GM21529 (cell line): ENCODE results near the gene MRPS25.

Experiments used
- ATAC-seq: cut with Tn5 transposase; IDR thresholded peaks from one replicate; pipeline ENCODE4 v1.9.1; 2021; ENCODE audit not compliant: unreplicated experiment

The MRPS25 gene

GRCh38 chr3:15064835-15065549, at the start of gene MRPS25:
TSS of gene MRPS25 (minus strand) at chr3:15065315. CDS start at chr3:15065194, 121 bp downstream.
- peak; percentile 95 for ATAC-seq

DNA sequence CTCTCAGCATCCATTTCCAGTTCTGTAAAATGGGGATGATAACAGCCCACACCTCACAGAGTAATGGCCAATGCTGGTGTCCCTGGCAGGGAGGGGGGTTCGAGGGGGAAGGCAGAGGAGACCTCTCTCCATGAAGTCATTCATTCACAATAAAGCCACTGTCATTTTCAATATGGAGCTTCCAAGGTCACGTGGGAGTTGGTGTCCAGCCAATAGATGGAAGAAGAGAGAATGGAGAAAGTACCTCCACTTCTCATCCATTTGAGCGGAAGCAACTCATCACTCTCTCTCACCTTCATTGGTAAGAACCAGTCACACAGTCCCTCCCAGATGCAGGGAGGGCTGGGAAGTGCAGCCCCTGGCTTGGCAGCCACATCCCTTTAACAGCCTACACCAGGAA, 48.8 kb upstream of the MRPS25 start:
- no peak for ATAC-seq

- ATAC-seq: no peak
Measured at GRCh38 chr3:15113471-15113870, 48.4 kb upstream of the MRPS25 start.

DNA sequence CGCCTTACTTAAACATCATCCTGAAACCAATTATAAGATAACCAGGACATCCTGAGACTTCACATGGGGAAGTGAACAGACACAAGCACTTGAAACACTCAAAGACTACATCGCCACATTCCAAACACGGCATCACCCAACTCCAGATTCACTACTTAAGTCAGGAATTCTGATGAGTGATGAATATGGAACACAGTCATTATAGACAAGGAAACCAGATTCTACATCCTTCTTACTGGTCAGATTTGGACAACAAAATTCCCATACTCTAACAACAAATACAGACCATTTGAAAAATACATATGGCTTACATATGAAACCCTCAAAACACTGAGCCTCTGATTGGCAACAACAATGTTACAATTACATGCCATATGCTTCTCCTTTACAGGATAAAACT, 46.9 kb upstream of the MRPS25 start:
- no peak for ATAC-seq

DNA sequence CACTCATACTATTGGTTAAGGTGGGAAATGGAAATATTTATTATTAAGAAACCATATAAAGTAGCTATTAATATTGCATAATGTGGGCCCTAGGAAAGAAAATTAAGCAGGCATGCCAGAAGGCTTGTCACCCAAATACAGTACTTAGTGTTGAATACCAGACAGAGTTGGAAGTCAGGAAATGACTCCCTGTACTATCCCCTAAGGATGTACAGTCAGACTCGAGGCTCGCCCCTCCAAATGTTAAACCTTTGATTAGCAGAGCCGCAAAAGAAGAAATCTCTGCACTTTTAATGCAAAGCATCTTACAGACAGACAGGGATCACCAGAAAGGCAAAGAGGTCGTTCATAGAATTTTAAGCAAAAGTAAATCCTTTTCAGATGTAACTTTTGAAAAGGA, 45.1 kb upstream of the MRPS25 start:
- ATAC-seq: no peak

GRCh38 chr3:15108869-15109268, 43.8 kb upstream of the MRPS25 start:
- ATAC-seq: no peak

GRCh38 chr3:15108082-15108545, 43.0 kb upstream of the MRPS25 start:
- peak; percentile 79 for ATAC-seq

- no peak for ATAC-seq
Measured at GRCh38 chr3:15107075-15107947, 42.2 kb upstream of the MRPS25 start.

- no peak for ATAC-seq
Measured at GRCh38 chr3:15102836-15103235, 37.7 kb upstream of the MRPS25 start.

GRCh38 chr3:15102256-15102655, 37.1 kb upstream of the MRPS25 start:
- ATAC-seq: no peak

- ATAC-seq: peak; percentile 21
Measured at GRCh38 chr3:15099364-15100098, 34.4 kb upstream of the MRPS25 start.

- peak; percentile 81 for ATAC-seq
Measured at GRCh38 chr3:15098503-15099363, 33.6 kb upstream of the MRPS25 start, which contains the start of gene RBSN. TSS of gene RBSN (minus strand) at chr3:15099148. CDS start at chr3:15096120, 3,028 bp downstream.

- no peak for ATAC-seq
Measured at GRCh38 chr3:15097891-15098290, 32.8 kb upstream of the MRPS25 start.

- no peak for ATAC-seq
Measured at GRCh38 chr3:15096046-15096445, 30.9 kb upstream of the MRPS25 start.

DNA sequence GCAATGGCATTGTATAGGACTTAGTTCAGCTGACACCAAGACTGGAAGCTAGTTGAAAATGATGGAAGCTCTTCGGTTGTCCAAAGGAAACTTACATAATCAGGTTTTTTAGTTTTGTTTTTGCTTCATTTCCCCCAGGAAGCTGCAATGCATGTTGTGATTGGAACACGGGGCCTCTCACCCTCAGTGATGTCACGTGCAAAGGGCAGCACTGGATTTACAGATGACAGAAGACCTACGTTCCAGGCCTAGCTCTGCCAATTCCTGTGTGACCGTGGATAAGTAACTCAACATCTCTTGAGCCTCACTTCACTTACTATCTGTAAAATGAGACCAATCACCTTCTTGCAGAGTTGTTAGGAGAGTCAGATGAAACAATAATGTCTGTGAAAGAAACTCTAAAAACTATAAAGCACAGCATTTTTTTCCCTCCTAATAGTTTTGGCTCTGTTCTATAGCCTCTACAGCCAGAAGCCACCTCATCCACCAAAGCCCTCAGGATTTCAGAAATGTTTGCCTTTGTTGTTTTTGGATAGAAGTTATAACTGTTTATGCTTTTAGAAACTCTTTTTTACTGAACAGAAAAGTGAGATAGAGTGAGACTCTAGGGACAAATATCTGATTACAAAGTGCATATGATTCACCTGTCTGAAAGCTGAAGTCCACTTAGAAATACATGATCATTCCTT, 29.2 kb upstream of the MRPS25 start:
- ATAC-seq: no peak

DNA sequence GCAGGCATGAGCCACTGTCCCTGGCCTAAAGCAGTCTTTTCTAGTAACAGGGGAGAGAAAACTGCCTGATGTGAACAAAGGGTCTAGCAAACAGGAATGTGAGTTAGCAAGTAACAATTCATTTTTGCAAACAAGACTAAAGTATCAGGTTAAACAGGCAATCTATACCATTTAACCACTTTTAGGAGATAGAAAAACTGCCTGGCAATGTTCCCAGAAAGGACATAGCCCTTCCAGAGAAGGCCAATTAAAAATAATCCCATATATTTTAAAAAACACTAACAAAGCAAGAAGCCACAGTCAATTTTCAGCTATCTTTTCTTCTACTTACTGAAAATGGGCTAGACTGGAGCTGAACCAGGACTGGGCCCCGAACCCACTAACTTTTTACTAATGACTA, 27.6 kb upstream of the MRPS25 start:
- ATAC-seq: no peak

DNA sequence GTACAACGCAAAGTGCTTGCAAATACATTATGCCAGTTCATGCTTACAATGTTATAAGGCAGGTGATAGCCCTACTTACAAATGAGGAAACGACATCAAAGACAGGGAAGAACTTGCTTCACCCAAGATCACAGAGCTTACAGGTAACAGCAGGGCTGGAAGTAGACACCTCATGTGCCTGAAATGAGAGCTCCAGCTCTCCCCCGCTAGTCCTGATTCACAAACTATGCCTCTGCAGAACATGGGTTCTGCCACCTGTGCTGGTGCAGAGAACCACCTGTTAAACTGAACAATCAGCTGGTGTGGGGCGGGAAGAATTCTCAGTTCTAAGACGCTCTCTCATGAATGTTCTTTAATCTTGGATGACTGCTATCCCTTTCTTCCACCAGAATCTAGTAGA, 26.5 kb upstream of the MRPS25 start:
- no peak for ATAC-seq

DNA sequence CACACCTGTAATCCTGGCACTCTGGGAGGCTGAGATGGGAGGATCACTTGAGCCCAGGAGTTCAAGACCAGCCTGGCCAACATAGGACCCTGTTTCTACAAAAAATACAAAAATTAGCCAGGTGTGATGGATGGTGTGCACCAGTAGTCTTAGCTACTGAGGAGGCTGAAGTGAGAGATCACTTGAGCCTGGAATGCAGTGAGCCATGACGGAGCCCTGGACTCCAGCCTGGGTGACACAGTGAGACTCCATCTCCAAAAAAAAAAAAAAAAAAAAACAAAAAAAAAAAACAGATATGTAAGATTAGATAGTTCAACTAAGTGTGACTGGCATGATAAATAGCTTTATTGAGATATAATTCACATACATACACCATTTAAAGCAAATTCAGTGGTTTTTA, 24.1 kb upstream of the MRPS25 start:
- ATAC-seq: no peak

- no peak for ATAC-seq
Measured at GRCh38 chr3:15086699-15087098, 21.6 kb upstream of the MRPS25 start.

DNA sequence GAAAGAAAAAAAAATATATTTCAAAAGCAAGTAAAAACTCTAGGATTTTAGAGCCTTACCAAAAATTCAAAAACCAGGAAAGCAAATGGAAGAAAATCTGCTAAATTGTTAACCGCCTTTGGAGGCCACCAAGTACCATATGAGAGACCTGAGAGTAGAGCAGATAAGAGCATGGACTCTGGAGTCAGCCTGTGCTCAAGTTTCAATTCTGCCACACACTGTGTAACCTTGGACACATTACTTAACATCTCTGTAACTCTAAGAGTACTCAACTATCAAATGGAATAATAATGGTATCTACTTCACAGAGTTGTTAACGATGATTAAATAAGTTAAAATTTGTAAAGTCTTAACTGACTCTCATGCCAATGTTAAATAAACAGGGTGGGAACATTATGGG, 21.1 kb upstream of the MRPS25 start:
- no peak for ATAC-seq
